Measurements from ENCODE around the gene PCBP2. TPM values are rescaled to one million over a fixed set of nuclear protein-coding genes. Genes with fewer than 3 reads are reported as not detected.
"Not testable (repeated sequence)": the region's sequence is repeated elsewhere in the genome, so short reads cannot be mapped to it uniquely, and the experiment has no call there.

The PCBP2 gene
- total RNA-seq, 1 donor from 2014 or later = 435 TPM

GRCh38 chr12:53479331-53479730 is 27.4 kb downstream of the PCBP2 start:
- Histone ChIP-seq H3F3A (ENCODE audit: low read depth) (peaks cover 100% of the 10 kb centered on the region), H3K27me3 (no peaks in the 10 kb centered on the region), H3K79me2 (ENCODE audit: low read depth) (peaks cover 61% of the 10 kb centered on the region), H3K9ac (no peak overlapping the region), H3K9me3 (ENCODE audit: low read depth) (no peaks in the 10 kb centered on the region), H3K27ac (peak overlapping the region; percentile 17), H3K4me3 (no peak overlapping the region), H3K4me1 (peaks cover 64% of the 10 kb centered on the region), H3K36me3 (peaks cover 41% of the 10 kb centered on the region), H2AFZ (replicated peaks) (no peak overlapping the region), H3K4me2 (no peak overlapping the region), H4K20me1 (ENCODE audit: low read depth) (peaks cover 98% of the 10 kb centered on the region)
- peaks cover 49% of the 10 kb centered on the region for H3K4me1 Mint-ChIP-seq
- H3K27me3 Mint-ChIP-seq (ENCODE audit: insufficient read depth, low read depth) = peaks cover 3% of the 10 kb centered on the region
- no peak for TF ChIP-seq EZH2 (IDR thresholded peaks at IDR 0.05)
- no peak for TF ChIP-seq CTCF (IDR thresholded peaks at IDR 0.05)
- TF ChIP-seq EZH2phosphoT487 (IDR thresholded peaks at IDR 0.05) = no peak
- peaks cover 59% of the 10 kb centered on the region for H3K36me3 Mint-ChIP-seq
- H3K4me3 Mint-ChIP-seq = no peak overlapping the region
- no peak for DNase-seq (ENCODE audit: low spot score)
- no peaks in the 10 kb centered on the region for H3K9me3 Mint-ChIP-seq
- no peak overlapping the region for H3K27ac Mint-ChIP-seq

DNA sequence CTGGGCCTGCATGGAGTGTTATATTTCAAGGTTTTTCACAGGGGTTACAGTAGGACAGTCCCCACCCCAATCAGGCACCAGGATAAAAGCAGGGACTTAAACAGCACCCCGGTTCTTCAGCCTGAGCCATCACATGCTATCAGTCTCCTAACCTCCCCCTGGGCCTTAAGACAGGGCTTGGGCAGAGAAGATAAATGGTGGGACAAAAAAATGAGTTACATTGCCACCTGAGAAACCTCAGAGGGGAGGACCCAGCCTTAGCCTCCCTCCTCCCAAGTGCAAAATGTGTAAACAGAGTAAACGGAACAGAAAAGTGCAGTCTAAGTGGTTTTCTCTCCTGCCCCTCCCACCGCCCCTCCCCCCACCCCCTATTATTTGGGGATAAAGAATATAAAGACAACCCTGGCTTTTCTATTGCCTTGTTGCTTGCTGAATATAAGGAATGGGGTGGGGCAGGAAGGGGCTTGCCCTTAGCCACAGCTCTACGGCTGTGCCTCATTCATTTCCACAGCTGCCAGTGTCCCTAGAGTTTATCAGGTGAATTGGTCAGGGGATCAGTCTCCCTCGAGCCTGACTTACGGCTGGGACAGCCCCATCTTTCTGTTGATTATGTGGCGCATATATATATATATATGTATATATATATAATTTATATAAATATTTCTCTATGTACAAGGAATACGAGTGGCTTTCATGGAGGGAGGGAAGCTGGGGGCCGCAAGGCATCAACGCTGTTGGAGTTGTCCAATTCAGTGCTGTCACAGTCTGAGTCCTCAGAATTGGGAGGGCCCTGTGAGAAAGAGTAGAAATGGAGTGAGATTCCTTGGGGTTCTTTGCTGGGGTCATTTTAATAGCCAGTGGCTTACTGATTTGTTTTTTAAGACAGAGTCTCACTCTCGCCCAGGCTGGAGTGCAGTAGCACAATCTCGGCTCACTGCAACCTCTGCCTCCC is 28.9 kb downstream of the PCBP2 start:
- Histone ChIP-seq H3K4me3 (no peak overlapping the region), H3K36me3 (peaks cover 34% of the 10 kb centered on the region), H4K20me1 (ENCODE audit: low read depth) (peaks cover 92% of the 10 kb centered on the region), H3K9me3 (ENCODE audit: low read depth) (no peaks in the 10 kb centered on the region), H3K79me2 (ENCODE audit: low read depth) (peaks cover 47% of the 10 kb centered on the region), H2AFZ (replicated peaks) (no peak overlapping the region), H3K27ac (peak overlapping the region; percentile 17), H3K4me2 (peak overlapping the region; percentile 38), H3K4me1 (peaks cover 50% of the 10 kb centered on the region), H3F3A (ENCODE audit: low read depth) (peaks cover 96% of the 10 kb centered on the region), H3K27me3 (no peaks in the 10 kb centered on the region), H3K9ac (no peak overlapping the region)
- Mint-ChIP-seq H3K9me3 (no peaks in the 10 kb centered on the region), H3K4me3 (no peak overlapping the region), H3K36me3 (peaks cover 58% of the 10 kb centered on the region), H3K27ac (no peak overlapping the region), H3K4me1 (peaks cover 37% of the 10 kb centered on the region), H3K27me3 (ENCODE audit: insufficient read depth, low read depth) (peaks cover 3% of the 10 kb centered on the region)
- DNase-seq (ENCODE audit: low spot score) = no peak
- TF ChIP-seq CTCF (IDR thresholded peaks at IDR 0.05) = no peak
- no peak for TF ChIP-seq EZH2 (IDR thresholded peaks at IDR 0.05)
- no peak for TF ChIP-seq EZH2phosphoT487 (IDR thresholded peaks at IDR 0.05)

GRCh38 chr12:53481458-53481857 is 29.6 kb downstream of the PCBP2 start:
- Mint-ChIP-seq H3K36me3 (peaks cover 53% of the 10 kb centered on the region), H3K4me1 (peaks cover 34% of the 10 kb centered on the region)
- DNase-seq (ENCODE audit: low spot score); H3K4me2 ChIP-seq; H3K9me3 Mint-ChIP-seq; H3K9me3 ChIP-seq (ENCODE audit: low read depth); H3K27ac Mint-ChIP-seq; H3K4me3 Mint-ChIP-seq; H3K27me3 ChIP-seq; H2AFZ ChIP-seq (replicated peaks); H3K9ac ChIP-seq; H3K4me3 ChIP-seq; H3K27me3 Mint-ChIP-seq (ENCODE audit: insufficient read depth, low read depth): not testable (repeated sequence)
- peaks cover 27% of the 10 kb centered on the region for H3K36me3 ChIP-seq
- H4K20me1 ChIP-seq (ENCODE audit: low read depth) = peaks cover 88% of the 10 kb centered on the region
- H3F3A ChIP-seq (ENCODE audit: low read depth) = peaks cover 90% of the 10 kb centered on the region
- peaks cover 40% of the 10 kb centered on the region for H3K79me2 ChIP-seq (ENCODE audit: low read depth)
- peaks cover 43% of the 10 kb centered on the region for H3K4me1 ChIP-seq
- peak overlapping the region; percentile 17 for H3K27ac ChIP-seq
